ENCODE measurements around the gene ANK3. TPM values are rescaled to one million over a fixed set of nuclear protein-coding genes. Genes with fewer than 3 reads are reported as not detected.

Gene ANK3
- total RNA-seq, 3 donors from 2014 or later, result 10.2 to 93.2 (median 57.4) TPM

DNA sequence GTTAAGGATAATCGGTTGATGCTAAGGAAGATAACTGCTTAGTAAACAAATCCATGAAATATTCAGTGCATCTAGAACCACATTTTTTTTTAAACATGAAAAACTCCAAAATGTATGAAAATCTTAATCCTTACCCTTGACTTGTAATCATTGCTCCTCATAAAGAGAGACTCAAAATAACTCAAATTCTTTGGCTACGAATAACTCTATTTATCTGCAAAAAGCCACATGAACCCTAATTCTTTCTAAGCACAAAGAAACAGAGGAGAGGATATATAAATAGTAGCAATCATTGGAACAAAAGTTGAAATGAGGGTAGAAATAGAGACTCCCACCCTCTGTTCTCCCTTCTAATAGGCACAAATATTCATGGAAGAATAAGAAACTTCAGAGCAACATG lies 40.2 kb downstream of the ANK3 start:
- intact Hi-C loops (cut with DNase I; ENCODE audit: low total_unique reads), result no loop called here
- no peak overlapping the region for H3K4me3 ChIP-seq
- H3K9me3 ChIP-seq, result no peaks in the 10 kb centered on the region
- TF ChIP-seq POLR2AphosphoS5 (IDR thresholded peaks at IDR 0.05), result no peak
- TF ChIP-seq, protein P1, sequence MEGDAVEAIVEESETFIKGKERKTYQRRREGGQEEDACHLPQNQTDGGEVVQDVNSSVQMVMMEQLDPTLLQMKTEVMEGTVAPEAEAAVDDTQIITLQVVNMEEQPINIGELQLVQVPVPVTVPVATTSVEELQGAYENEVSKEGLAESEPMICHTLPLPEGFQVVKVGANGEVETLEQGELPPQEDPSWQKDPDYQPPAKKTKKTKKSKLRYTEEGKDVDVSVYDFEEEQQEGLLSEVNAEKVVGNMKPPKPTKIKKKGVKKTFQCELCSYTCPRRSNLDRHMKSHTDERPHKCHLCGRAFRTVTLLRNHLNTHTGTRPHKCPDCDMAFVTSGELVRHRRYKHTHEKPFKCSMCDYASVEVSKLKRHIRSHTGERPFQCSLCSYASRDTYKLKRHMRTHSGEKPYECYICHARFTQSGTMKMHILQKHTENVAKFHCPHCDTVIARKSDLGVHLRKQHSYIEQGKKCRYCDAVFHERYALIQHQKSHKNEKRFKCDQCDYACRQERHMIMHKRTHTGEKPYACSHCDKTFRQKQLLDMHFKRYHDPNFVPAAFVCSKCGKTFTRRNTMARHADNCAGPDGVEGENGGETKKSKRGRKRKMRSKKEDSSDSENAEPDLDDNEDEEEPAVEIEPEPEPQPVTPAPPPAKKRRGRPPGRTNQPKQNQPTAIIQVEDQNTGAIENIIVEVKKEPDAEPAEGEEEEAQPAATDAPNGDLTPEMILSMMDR (IDR thresholded peaks at IDR 0.05), result no peak
- no peak for TF ChIP-seq POLR2A (IDR thresholded peaks at IDR 0.05)
- no peaks in the 10 kb centered on the region for H3K27me3 ChIP-seq
- H3K36me3 ChIP-seq, result no peaks in the 10 kb centered on the region
- H3K4me1 ChIP-seq, result no peaks in the 10 kb centered on the region
- H3K27ac ChIP-seq, result no peak overlapping the region
- DNase-seq (ENCODE audit: low spot score in 2 of 2), result no peak

DNA sequence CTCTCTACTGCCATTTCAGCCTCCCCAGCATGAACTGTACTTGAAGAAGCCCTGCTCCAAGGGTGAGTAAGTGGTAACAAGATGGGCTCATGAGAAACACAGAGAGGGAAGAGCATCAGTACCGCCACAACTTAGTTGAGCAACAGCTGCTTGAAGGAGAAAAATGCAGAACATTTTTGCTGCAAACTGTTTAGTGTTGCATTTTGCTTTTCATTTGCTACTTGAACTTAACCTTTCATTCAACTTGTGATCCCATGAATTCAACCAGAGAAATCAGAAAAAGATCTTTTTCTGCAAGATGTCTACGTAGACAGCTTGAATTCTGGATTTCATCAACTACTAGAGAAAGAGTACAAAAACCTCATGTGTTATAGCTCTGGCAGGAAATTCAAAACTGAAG lies 40.7 kb downstream of the ANK3 start:
- TF ChIP-seq, protein P1 (IDR thresholded peaks at IDR 0.05), result no peak
- TF ChIP-seq POLR2AphosphoS5 (IDR thresholded peaks at IDR 0.05), result no peak
- no peak for TF ChIP-seq POLR2A (IDR thresholded peaks at IDR 0.05)
- intact Hi-C loops (cut with DNase I; ENCODE audit: low total_unique reads), result no loop called here
- Histone ChIP-seq H3K4me3 (no peak overlapping the region), H3K27me3 (no peaks in the 10 kb centered on the region), H3K36me3 (no peaks in the 10 kb centered on the region), H3K27ac (no peak overlapping the region), H3K4me1 (no peaks in the 10 kb centered on the region), H3K9me3 (no peaks in the 10 kb centered on the region)
- DNase-seq (ENCODE audit: low spot score in 2 of 2), result no peak

DNA sequence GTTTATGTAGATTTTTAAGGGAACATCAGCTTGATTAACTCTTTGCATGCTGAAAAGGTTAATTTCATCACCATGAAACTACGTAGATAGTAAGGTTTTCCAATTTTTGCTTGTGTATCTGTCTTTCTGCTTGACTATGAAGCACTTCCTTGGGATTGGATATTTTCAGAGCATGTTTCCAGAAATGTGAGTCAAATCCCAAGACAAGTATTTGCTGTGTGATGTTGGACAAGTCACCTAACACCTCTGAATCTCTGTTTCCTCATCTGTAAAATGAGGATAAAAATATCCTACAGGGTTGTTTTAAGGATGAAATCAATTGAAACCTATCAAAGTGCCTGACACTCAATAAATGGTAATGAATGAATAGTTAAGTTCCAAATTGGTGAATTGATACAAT lies 42.4 kb downstream of the ANK3 start:
- TF ChIP-seq POLR2A (IDR thresholded peaks at IDR 0.05) (no peak), POLR2AphosphoS5 (IDR thresholded peaks at IDR 0.05) (no peak)
- TF ChIP-seq, protein P1 (IDR thresholded peaks at IDR 0.05), result no peak
- DNase-seq (ENCODE audit: low spot score in 2 of 2), result no peak
- Histone ChIP-seq H3K4me3 (no peak overlapping the region), H3K27ac (no peak overlapping the region), H3K36me3 (no peaks in the 10 kb centered on the region), H3K9me3 (no peaks in the 10 kb centered on the region), H3K4me1 (no peaks in the 10 kb centered on the region), H3K27me3 (no peaks in the 10 kb centered on the region)
- intact Hi-C loops (cut with DNase I; ENCODE audit: low total_unique reads), result no loop called here

DNA sequence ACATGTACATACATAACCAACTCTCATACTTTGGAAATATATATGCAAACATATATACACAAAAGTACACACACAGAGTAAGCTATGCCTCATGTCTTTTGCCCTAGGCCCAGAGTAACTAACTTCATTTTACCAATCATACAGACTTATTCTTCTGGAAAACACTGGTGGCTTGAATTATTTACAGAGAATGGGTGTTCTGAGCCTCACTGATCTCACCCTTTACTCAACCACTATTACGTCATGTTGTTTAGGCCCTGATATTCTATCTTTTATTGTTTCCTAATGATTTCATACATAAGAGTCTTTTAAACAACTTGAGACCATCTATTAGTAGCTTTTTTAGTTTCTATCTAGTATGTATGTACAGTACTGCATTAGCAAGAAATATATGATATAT lies 43.0 kb downstream of the ANK3 start:
- intact Hi-C loops (cut with DNase I; ENCODE audit: low total_unique reads), result no loop called here

DNA sequence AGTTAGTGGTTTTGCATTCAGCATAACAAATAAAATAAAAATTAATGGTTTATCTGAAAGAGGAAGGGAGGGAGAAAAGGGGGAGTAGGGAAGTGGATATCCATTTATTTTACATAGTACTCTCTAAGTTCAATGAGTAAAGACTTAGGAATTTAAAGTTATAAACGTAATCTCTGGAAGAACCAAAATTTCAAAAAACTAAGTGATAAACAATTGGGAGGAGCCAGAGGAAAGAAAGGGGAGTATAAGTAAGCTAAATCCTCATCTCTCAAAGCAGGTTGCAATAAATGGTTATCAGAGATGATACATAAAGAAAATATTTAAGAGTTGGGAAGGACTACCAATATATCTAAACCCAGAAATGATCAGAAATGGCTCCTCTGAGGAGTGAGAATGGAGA lies 46.4 kb downstream of the ANK3 start:
- no peak for DNase-seq (ENCODE audit: low spot score in 2 of 2)
- intact Hi-C loops (cut with DNase I; ENCODE audit: low total_unique reads), result no loop called here
- no peak for TF ChIP-seq POLR2A (IDR thresholded peaks at IDR 0.05)
- no peaks in the 10 kb centered on the region for H3K9me3 ChIP-seq
- H3K27ac ChIP-seq, result no peak overlapping the region
- H3K36me3 ChIP-seq, result no peaks in the 10 kb centered on the region
- no peak overlapping the region for H3K4me3 ChIP-seq
- H3K27me3 ChIP-seq, result no peaks in the 10 kb centered on the region
- H3K4me1 ChIP-seq, result no peaks in the 10 kb centered on the region

More for the DNA sequence above, 43.0 kb downstream of the ANK3 start:
- no peak for DNase-seq (ENCODE audit: low spot score in 2 of 2)
- Histone ChIP-seq H3K4me1 (no peaks in the 10 kb centered on the region), H3K27ac (no peak overlapping the region), H3K27me3 (no peaks in the 10 kb centered on the region), H3K9me3 (no peaks in the 10 kb centered on the region), H3K4me3 (no peak overlapping the region), H3K36me3 (no peaks in the 10 kb centered on the region)
- TF ChIP-seq POLR2AphosphoS5 (IDR thresholded peaks at IDR 0.05) (no peak), POLR2A (IDR thresholded peaks at IDR 0.05) (no peak)
- TF ChIP-seq, protein P1 (IDR thresholded peaks at IDR 0.05), result no peak

DNA sequence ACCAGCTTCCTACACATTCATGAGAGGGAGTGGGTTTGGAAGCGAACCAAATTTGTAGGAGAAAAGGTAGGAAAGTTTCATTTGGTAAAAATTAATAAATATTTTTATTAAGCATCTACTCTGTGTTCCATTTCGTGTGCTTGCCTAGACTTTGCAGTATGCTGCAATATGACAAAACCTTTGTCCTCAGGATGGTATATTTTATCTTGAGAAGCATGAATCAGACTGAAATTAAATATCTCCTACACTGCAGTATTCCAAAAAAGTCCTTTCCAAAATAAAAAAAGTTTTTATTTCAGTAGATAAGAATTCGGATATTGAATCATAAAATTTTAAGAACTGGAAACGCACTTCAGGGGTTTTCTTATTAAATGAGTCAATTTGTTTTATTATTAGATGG lies 47.7 kb downstream of the ANK3 start:
- Histone ChIP-seq H3K4me1 (no peaks in the 10 kb centered on the region), H3K27ac (no peak overlapping the region), H3K4me3 (no peak overlapping the region), H3K27me3 (no peaks in the 10 kb centered on the region), H3K36me3 (no peaks in the 10 kb centered on the region), H3K9me3 (no peaks in the 10 kb centered on the region)
- DNase-seq (ENCODE audit: low spot score in 2 of 2), result no peak
- intact Hi-C loops (cut with DNase I; ENCODE audit: low total_unique reads), result no loop called here
- TF ChIP-seq POLR2AphosphoS5 (IDR thresholded peaks at IDR 0.05), result no peak

Measured in breast epithelium (tissue), 4 donors.